Measurements from ENCODE around the gene TFAP2C.
"Not testable (repeated sequence)": the region's sequence is repeated elsewhere in the genome, so short reads cannot be mapped to it uniquely, and the experiment has no call there.

The TFAP2C gene

DNA sequence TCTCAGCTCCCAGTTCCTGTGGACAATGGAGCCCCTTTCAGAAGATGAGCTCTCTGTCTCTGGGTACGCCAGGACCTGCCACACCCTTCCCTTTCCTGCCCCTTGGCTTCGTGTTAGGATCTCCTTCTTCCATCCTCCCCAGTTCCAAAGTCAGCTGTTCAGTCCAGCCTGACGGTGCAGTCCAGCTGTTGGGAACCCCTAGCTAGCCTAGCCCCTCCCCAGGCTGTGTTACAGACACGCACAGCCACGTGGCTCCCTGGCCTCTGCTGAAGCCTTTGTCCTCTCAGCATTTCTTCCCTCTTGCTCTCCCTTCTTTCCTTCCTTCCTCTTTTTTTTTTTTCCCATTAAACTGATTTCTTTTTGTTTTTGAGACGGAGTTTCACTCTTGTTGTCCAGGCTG, 12.4 kb upstream of the TFAP2C start:
- no peak for DNase-seq (ENCODE audit: low read depth)

DNA sequence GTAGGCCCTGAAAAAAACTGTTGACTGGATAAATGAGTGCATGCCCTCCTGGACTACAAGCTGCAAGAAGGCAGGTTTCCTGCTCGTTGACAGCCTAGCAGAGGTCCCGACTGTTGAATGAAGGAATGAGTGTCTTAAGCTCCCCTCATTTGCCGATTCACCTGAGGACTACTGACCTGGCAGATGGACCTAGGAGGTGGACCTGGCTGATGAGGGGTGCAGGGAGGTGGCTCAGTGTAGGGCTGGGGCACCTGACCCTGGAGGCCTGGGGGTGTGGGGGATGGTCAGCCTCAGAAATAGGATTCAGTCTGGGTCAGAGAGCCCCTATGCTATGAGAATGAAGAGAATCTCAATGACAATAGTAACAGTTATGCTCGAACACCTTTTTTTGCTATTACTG, 11.6 kb upstream of the TFAP2C start:
- DNase-seq (ENCODE audit: low read depth), result no peak

DNA sequence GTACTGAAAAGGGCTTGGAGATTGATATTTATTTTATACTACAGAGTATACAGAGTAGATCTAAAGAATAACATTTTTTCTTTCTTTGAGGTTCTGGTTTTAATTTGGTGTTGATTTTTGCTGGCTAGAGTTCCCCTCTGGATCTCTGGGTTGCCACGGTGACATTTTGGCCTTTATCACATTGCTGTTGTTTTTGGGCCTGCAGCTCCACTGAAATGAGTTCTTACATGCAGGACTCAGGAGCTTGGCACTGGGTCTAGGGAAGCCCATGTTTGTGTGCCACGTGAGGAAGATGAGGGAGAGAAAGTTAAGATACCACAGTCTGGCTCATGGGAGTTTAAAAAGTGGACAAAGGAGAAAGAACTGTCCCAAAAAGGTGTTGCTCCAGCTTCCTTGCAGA, 7.4 kb upstream of the TFAP2C start:
- no peak for DNase-seq (ENCODE audit: low read depth)

DNA sequence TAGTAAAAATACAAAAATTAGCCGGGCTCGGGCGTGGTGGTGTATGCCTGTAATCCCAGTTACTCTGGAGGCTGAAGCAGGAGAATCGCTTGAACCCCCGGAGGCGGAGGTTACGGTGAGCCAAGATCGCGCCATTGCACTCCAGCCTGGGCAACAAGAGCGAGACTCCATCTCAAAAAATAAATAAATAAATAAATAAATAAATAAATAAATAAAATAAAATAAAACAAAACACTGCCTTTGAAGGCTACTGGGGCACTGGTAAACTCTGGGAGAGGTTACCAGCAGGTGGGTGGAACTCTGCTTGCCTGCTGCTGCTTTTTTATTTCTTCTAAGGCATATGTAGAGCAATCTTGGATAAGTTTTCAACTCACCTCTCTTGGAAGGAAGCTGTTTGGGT, 5.2 kb upstream of the TFAP2C start:
- not testable (repeated sequence) for DNase-seq (ENCODE audit: low read depth)

DNA sequence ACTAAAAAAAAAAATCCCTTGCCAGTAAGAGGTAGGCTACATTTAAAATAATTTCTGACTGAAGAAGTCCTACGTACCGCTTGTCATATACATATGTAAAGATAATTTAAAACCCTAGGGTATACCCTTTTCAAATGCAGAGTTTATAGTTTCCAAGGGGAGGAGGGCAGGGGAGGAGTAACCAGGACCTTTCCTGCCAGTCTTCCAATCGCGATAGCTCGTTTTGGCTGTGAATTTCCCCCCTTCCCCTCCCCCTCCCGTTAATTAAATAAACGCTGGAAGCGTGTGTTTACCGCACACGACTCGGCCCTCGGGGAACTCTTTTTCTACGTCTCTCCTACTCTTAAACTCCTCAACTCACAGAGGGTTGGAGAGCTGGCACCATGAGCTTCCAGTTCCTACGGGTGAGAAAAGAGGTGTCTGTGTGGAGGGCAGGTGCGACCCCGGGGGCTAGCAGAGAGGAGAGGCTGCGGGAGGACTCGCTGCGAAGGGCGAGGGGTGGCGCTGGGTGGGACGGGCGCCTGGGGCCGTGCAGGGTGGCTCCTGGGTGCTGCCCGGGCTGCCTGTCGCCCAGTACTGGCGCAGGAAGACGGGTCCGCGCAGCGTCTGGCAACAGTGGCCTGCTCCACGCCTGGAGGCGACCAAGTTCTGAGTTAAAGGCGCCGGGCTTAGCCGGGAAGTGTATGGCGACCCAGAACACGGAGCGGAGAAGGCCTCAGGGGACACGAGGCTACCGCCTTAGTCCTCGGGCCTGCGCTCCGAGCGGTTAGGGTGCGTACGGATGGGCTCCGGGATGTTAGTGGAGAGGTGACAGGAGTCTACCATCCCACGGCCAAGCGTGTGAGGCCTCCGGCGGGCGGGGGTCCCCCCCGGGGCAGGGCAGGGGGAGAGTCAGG, 4.1 kb upstream of the TFAP2C start:
- DNase-seq (ENCODE audit: low read depth), result no peak

DNA sequence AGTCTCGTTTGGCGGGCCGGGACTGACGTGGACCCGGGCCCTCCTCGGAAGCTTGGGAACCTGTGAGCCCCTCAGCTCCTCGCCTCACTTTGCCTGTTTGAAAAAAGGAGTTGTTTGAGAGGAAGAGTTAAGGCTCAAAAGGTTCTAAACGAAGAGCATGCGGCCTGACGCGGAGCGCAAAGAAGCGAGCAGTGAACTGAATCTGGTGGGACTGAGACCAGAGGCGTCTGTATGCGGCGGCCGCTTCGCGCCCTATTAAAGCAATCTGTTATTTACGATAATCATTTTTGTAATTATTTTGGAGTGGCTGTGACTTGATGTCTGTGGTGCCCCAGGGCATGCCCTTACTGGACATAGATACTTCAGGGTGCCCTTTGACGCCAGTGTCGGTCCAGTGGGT, 3.3 kb upstream of the TFAP2C start:
- no peak for DNase-seq (ENCODE audit: low read depth)

DNA sequence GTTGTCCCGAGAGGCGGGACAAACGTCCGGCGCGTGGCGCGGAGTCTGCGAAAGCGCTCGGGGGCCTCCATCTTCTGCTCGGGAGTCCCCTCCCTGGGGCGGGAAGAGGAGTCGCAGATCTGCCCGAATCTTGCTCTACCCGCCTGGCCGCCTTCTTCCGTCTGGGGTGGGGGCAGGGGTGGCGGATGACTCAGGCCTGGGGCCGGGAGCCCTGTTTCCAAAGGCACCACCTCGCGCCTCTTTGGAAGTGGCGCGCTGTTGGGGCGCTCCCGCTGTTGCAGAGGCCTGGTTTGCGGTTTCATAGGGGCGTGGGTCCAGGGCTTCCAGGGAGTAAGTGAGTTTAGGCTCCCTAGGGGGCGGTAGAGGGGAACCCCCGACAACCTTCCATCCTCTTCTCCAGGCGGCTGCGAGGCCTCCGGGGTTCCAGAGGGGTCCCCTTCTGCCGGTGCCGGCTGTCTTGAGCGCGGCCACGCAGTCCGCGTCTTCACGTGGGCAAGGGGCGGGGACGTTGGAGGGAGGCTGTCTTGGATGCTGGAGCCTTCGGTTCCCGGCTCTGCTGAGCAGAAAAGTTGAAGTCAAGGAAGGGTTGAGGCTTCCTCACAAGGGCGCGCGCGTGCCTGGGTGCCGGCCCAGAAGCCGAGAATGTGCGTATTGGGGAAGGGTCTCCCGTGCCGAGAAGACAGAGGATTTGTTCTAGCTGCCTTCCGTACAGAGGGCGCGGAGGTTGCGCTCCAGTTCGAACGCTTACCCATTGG, 2.6 kb upstream of the TFAP2C start:
- DNase-seq (ENCODE audit: low read depth), result no peak

DNA sequence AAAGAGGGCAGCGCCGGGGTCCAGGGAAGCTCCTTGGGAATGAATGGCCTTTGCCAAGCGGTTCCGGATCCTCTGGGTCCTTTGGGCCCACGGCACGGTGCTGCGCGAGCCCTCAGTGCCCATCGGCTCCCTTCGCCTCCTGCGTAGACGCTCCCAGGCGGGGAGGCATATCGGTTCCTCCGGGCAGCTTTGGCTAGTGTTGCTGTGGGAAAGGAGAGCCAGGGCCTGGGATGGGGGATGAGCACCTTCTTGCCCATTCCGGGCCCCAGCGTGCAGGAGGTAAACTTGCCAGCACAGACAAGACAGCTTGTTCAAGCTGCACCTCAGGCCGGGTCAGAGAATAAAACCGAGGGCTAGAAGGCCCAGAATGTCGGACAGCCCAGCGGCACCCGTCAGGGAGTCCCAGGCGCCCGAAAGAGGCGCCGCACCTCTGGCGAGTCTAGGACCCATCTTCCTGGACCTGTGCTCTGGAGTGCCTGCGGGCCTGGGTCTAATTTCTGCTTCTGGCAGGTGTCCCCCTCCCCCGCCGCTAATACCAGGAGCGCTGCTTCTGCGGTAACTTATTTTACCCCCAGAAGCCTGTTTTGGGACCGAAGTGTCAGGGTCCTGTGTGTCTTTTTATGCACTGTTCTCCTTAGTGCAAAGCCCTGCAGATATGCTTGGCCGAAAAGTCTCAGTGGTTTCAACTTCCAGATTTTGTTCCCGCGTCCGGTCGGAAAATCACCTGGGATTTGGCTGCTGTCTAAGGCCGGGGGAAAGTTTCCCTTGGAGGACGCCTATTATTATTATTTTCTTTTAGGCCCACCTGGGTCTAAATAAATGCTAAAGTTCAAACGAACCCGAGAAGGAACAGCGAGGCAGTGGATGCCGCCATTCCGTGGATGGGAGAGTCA, 1.7 kb upstream of the TFAP2C start:
- no peak for DNase-seq (ENCODE audit: low read depth)

DNA sequence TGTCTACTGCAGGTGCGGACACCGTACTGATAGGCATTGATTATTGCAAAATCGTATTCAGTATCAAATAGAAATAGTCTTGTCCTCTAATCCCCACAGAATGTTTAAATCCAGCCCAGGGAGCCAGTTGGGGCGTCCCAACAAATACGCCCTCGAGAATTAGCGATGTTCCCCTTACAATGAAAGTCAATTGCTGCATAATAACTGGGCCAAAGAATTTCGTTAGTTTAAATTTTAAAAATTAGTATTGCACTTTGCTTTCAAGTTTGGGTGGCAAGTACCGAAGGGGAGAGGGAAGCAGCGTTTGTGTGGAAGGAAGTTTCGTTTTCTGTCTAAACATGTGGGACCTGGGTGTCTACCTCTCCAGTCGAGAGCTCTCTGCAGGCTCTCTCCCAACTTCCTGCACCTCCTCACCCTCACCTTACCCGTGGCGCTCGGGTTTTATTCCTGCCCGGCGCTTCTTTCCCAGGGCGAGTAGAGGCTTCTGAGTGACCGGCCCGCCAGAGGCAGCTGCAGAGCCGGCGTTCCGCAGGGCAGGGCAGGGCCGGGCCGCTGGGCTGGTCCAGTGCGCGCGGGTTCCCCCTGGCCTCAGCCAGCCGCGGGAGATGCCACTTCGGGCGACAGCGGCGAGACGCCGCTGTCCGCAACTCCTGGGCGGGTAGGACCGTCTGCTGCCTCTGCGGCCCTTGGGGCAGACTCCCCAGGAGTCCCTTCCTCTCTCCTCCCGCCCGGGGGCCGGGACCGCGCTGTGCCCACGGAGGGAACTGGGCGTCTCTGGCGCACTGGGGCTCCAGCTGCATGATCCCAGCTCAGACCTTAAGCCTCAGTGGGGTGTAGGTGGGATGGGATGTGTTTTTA, 862 bp upstream of the TFAP2C start:
- DNase-seq (ENCODE audit: low read depth), result no peak

DNA sequence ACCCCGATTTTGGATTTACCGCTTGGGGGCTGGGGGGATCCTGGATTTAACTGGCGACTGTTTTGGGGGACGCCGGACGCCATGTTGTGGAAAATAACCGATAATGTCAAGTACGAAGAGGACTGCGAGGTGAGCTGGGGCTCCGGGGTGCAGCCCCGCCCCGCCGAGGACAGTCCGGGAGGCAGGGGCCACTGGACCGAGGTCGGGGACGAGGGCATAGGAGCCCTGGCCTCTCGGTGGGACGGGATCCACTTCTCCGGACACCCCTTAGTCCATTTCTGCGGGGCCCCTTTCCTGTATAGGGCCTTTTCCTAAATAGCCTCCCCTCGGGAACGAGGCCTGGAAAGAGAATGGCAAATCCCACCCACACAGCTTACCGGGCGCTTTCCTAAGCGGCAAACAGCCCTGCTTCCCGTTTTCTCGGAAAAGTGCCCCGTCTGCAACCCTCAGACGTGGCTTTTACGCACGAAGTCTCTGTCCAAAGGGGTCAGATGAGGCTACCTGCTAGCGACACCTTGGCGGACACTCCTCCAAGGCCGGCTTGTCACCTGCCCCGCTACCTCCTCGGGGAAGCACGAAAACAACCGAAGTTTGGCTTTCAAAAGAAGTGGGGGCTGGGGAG, 469 bp downstream of the TFAP2C start:
- no peak for DNase-seq (ENCODE audit: low read depth)

DNA sequence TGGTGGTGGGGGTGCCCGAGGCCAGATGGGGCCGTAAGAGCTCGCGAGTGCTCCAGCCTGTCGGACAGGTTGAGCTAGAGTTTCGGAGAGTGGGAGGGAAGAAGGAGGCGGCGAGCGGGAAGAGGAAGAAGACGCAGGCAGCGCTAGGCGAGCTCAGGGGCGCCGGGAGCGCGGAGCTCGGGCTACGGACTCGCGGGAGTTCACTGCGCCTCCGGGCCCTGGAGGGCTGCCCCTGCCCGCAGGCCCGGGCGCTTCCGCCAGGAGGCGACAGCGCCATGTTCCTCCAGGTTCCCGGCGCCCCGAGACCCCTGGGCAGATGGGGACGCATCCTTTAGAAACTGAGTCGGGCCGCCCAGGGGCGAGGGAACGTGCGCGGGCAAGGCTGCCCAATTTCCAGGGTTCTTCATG, 984 bp downstream of the TFAP2C start:
- DNase-seq (ENCODE audit: low read depth), result no peak

DNA sequence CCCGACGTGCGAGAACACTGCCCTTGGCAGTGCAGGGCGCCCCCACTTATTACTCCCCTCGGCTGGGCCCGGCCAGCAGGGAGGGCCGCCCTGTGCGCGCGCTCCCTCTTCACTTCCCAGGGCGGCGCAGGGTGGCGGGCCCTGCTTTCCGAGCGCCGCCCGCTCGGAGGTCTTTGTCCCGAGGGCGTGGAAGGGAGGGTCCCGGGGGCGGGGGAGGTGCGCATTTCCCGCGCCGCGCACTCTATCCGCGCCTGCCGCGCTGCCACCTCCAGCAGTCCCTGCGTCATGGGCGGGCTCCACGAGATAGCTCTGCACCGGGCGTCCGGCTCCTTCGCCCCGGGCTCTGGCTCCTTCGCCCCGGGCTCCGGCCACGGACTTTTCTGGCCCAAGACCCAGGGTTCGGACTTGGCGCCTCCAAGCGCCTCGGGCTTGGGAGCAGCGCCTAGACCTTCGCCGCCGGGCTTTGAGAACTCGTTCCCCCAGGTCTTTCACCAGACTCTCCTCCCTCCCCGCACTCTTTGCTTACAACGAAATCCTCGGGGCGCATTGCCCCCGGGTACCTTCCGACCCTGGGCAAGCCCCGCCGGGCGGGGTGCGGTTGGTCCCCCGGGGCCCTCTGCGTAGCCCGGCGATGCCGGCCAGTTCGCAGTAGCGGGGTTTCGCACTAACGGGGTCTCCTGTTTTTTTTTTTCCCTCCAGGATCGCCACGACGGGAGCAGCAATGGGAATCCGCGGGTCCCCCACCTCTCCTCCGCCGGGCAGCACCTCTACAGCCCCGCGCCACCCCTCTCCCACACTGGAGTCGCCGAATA, 1.6 kb downstream of the TFAP2C start:
- no peak for DNase-seq (ENCODE audit: low read depth)

DNA sequence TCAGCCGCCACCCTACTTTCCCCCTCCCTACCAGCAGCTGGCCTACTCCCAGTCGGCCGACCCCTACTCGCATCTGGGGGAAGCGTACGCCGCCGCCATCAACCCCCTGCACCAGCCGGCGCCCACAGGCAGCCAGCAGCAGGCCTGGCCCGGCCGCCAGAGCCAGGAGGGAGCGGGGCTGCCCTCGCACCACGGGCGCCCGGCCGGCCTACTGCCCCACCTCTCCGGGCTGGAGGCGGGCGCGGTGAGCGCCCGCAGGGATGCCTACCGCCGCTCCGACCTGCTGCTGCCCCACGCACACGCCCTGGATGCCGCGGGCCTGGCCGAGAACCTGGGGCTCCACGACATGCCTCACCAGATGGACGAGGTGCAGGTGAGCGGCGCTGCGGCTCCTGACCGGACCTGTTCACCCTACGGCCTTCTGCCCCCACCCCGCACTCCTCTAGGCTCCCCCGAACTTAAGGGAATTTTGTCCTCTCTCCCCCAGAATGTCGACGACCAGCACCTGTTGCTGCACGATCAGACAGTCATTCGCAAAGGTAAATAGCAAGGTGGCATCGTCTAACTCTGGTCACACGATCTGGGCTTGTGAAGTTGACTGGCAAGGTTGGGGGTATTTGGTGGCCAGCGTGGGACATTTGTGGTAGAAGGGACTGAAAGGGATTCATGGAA, 2.3 kb downstream of the TFAP2C start:
- DNase-seq (ENCODE audit: low read depth), result no peak

DNA sequence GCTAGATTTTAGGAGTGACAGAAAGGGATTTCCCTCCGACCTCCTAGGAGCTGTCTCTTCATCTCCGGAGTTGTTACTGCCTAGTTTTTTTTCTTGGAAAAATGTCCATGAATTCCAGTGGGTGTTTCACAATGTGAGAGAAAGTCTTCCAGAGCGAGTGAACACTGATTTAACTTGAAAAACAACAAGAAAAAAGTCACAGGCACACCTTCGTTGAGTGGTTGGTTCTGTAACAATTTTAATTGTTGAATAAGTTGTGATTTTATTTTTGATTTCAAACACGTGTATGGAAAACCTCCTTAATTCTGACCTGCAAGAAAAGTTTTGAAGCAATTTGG, 2.9 kb downstream of the TFAP2C start:
- no peak for DNase-seq (ENCODE audit: low read depth)

DNA sequence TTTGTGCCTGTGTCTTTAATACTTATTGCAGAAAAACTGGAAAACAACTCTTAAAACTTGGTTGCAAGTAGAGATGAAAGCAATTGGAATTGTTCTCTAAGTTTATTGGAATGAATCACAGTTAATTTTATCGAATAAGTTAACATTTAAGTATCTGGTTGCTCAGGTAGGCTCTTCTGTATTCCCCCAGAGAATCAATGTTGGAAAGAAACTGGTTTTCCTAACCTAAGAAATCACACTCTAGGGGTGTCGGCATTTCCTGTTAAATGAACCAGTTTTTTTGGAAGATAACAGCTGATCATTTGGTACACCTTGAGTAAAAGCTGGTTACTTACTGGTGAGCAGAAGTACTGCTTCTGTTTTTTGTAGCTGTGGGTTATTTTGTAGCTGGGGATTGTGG, 5.2 kb downstream of the TFAP2C start:
- no peak for DNase-seq (ENCODE audit: low read depth)

DNA sequence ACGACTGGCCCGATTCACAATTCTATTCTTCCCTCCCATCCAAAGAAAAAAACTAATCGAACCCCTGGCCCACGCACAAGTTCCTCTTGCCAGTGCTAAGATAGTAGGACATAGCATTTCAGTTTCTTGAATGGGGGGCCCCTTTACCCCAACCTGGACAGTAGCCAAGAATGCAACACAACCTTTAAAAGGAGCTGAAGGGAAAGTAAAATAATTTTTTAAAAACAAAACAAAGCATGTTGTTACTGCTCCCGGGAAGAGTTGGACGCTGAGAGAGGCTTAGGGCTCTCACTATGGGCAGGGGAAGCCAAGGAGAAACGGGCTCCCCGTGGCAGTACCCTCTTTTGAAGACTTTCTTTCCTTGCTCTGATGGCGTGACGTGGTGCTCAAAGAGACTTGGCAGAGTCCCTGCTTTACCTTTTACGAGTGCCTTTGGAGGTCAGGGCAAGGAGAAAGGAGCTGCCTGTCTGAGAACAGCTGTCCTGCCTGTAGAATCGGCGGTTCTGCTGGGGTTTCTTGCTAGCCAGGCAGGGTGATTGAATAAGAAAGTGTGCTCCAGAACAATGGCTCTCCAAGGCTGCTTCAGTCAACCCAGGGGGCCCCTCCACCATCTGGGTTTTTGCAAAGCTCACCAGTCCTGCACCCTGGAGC, 5.8 kb downstream of the TFAP2C start:
- DNase-seq (ENCODE audit: low read depth), result no peak

DNA sequence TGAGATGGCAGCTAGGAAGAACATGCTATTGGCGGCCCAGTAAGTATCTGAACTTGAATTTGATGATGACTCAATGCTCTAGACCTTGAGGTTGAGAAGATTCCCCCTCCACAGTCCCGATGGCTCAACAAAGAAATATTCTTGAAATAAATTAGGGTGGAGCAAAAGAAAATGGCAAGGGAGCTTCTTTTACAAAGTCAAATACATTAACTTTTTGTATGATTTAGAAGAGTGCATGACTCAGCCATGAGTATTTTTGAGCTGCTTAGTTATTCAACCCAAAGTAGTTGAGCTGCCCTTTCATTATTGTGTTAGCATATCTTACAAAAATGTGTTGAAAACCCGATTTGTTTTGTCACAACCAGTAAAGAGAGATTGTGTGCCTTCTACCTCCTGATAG, 7.6 kb downstream of the TFAP2C start:
- no peak for DNase-seq (ENCODE audit: low read depth)

DNA sequence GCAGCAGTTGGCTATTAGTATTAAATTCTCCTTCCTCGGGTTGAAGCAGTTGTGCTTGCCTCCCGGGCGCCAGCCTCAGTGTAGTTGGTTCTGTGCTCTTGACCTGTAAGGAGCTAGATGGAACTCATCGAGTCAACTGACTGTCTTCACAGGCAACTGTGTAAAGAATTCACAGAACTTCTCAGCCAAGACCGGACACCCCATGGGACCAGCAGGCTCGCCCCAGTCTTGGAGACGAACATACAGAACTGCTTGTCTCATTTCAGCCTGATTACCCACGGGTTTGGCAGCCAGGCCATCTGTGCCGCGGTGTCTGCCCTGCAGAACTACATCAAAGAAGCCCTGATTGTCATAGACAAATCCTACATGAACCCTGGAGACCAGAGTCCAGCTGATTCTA, 8.5 kb downstream of the TFAP2C start:
- DNase-seq (ENCODE audit: low read depth), result no peak

DNA sequence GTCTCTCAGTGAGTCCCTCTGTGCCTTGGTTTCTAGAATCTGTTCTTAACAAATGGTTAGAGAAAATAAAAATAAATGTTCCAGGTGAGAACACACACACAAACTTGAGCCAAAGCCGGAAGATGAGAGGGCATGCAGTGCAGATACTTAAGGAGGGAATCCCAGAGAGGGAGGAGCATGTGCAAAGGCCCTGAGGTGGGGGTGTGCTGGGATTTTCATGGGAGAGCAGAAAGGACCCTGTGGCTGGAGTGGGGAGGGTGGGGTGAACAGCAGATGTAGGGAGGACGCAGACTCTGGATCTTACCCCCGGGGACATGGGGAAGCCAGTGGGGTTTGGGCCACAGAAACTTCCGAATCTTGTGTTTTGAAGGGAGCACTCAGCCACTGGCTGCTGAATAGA, 17.5 kb downstream of the TFAP2C start:
- no peak for DNase-seq (ENCODE audit: low read depth)
